Stomach (tissue), 9 donors: ENCODE measurements around the gene ITGB4. TPM values are rescaled to one million over a fixed set of nuclear protein-coding genes. Genes with fewer than 3 reads are reported as not detected.

Source experiments
- DNase-seq, 2 donors: peaks; one replicate each; pipeline versions ENCODE4 v3.0.0 to v3.0.0-alpha.2; 2013 to 2019
- H3K27ac ChIP-seq, 5 donors: fragments of 200-600 bp in 4 of 5; sonication (generic) in 4 of 5; one replicate each; pipeline ENCODE4 v1.5.1; 2013 to 2019; ENCODE audit warnings: mild to moderate bottlenecking in 1 of 5, moderate library complexity in 1 of 5
- H3K27me3 ChIP-seq, 3 donors: fragments of 200-600 bp; sonication (generic); one replicate each; pipeline ENCODE4 v1.5.1; 2017 to 2019; ENCODE audit warnings: mixed run types in 1 of 3
- H3K36me3 ChIP-seq, 4 donors: fragments of 200-600 bp; sonication (generic); 1 replicate in 3 of 4; 2 replicates in 1 of 4; pipeline ENCODE4 v1.5.1; 2016 to 2019
- H3K4me1 ChIP-seq, 4 donors: fragments of 200-600 bp; sonication (generic); one replicate each; pipeline ENCODE4 v1.5.1; 2016 to 2019
- H3K4me3 ChIP-seq, 4 donors: fragments of 200-600 bp; sonication (generic) in 3 of 4; one replicate each; pipeline ENCODE4 v1.5.1; 2016 to 2019; ENCODE audit warnings: mild to moderate bottlenecking in 1 of 4
- H3K9me3 ChIP-seq, 4 donors: fragments of 200-600 bp; sonication (generic); one replicate each; pipeline ENCODE4 v1.5.1; 2016 to 2019
- EP300 ChIP-seq: sonication (generic); formaldehyde crosslinking; IDR thresholded peaks from one replicate; pipeline ENCODE4 v1.6.1; 2017; ENCODE audit warnings: antibody characterized with exemption
- POLR2A ChIP-seq, 4 donors: fragments of 450-650 bp; IDR thresholded peaks; one replicate each; pipeline ENCODE4 v1.6.1; 2016; ENCODE audit warnings: antibody characterized with exemption in 4 of 4, control low read depth in 2 of 4, mild to moderate bottlenecking in 1 of 4, moderate library complexity in 1 of 4
- POLR2AphosphoS5 ChIP-seq, 3 donors: sonication (generic); formaldehyde crosslinking; IDR thresholded peaks; one replicate each; pipeline ENCODE4 v1.6.1; 2016; ENCODE audit warnings: antibody characterized with exemption in 3 of 3
- WGBS, 5 donors: extraction: QIAGEN DNeasy Blood & Tissue Kit in 3 of 5; methylation state at CpG; one replicate each; pipeline versions ENCODE4 v1.1.5 to v1.1.7; 2013 to 2018; 5-methylcytosine and 5-hydroxymethylcytosine counted together
- intact Hi-C: fragments of 100-400 bp; cut with DNase I; formaldehyde crosslinking; loops from one replicate; pipeline ENCODE4 v1.15.1; 2023; ENCODE audit warnings: low total_unique reads
- polyA plus RNA-seq, 3 donors: library from polyadenylated mRNA; stranded (reverse); fragments of 200-250 nt; gene quantifications; one replicate each; pipeline ENCODE4 v1.2.3, GENCODE V29; 2013
- total RNA-seq, 5 donors: library from RNA; depleted of rRNA; stranded (reverse); fragments of >200 nt; gene quantifications; one replicate each; pipeline versions ENCODE4 v1.1.0 to v1.2.3, GENCODE V29; 2014 to 2016
- TF ChIP-seq, protein P1 (sequence below), 7 experiments: fragments of 450-650 bp in 4 of 7; fragments of 200-600 bp in 3 of 7; sonication (generic) in 3 of 7; IDR thresholded peaks; one replicate each; pipeline ENCODE4 v1.5.1; 2016 to 2019; ENCODE audit warnings: antibody characterized with exemption in 7 of 7, control low read depth in 2 of 7, mild to moderate bottlenecking in 1 of 7
- donor health status: healthy with polysubstance abuse.
- donor health status: Bipolar disorder and iron deficiency.
- donor health status: healthy.

Gene ITGB4
- total and polyA plus RNA-seq, 8 donors, result 33.6 to 137 (median 92.6) TPM

DNA sequence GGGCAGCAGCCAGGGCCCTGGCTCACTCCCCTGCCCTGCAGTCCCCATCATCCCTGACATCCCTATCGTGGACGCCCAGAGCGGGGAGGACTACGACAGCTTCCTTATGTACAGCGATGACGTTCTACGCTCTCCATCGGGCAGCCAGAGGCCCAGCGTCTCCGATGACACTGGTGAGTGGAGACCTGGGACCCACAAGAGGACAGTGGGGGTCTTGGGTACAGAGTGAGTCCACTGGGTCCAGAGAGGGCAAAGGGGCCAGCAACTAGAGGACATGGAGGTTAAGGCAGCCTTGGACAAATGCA is 31.1 kb downstream of the ITGB4 start:
- H3K36me3 ChIP-seq, result peaks cover 23 to 95% (median 76%) of the 10 kb centered on the region in 4 donors
- WGBS, 5 donors, result 89 to 95% (median 92%) methylated on average over 3 to 10 of the region's 10 CpGs
- H3K9me3 ChIP-seq, result no peaks in the 10 kb centered on the region
- no peak for TF ChIP-seq POLR2A (IDR thresholded peaks at IDR 0.05)
- TF ChIP-seq, protein P1, sequence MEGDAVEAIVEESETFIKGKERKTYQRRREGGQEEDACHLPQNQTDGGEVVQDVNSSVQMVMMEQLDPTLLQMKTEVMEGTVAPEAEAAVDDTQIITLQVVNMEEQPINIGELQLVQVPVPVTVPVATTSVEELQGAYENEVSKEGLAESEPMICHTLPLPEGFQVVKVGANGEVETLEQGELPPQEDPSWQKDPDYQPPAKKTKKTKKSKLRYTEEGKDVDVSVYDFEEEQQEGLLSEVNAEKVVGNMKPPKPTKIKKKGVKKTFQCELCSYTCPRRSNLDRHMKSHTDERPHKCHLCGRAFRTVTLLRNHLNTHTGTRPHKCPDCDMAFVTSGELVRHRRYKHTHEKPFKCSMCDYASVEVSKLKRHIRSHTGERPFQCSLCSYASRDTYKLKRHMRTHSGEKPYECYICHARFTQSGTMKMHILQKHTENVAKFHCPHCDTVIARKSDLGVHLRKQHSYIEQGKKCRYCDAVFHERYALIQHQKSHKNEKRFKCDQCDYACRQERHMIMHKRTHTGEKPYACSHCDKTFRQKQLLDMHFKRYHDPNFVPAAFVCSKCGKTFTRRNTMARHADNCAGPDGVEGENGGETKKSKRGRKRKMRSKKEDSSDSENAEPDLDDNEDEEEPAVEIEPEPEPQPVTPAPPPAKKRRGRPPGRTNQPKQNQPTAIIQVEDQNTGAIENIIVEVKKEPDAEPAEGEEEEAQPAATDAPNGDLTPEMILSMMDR (IDR thresholded peaks at IDR 0.05), result no peak
- no peak for TF ChIP-seq POLR2AphosphoS5 (IDR thresholded peaks at IDR 0.05)
- no peak for TF ChIP-seq EP300
- no peaks in the 10 kb centered on the region for H3K27me3 ChIP-seq
- no peak overlapping the region for H3K4me3 ChIP-seq
- DNase-seq, result no peak
- H3K4me1 ChIP-seq, result peaks cover 12 to 53% (median 32%) of the 10 kb centered on the region in 4 donors
- no peak overlapping the region for H3K27ac ChIP-seq
- intact Hi-C loops, result no loop called here

DNA sequence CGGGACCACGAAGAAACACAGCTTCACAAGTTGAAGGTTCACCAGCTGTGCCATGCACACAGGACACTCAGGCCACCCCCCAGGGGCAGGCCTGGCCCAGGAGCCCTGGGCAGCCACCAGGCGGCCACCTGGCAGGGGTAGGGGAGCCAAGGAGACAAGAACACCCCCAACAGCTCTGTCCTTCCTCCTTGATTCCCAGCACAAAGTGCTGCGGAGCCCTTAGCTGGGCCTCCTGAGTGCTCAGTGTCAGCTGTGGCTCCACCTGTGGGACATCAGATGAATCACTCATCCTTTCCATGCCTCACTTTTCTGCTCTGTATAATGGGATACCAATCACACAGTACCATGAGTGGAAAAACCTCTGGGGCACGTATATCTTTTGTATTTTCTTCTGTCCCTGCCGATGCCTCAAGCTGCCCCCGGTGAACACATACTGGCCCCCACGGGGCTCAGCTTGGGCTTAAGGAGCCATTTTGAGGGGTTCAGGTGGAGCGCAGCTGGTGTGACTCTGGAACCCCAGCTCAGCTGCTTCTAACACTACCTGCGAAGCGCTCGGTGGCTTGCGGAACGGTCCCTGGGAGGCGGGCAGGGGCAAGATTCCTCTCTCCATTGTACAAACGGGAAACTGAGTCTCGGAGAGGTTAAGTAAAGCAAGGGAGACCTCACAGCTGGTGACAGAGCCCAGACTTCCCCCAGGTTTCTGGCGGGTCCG is 31.7 kb downstream of the ITGB4 start:
- peak overlapping the region in 2 of 5 donors; percentile 49 to 79 for H3K27ac ChIP-seq
- no peaks in the 10 kb centered on the region for H3K27me3 ChIP-seq
- no peaks in the 10 kb centered on the region for H3K9me3 ChIP-seq
- no peak for DNase-seq
- intact Hi-C loops, result no loop called here
- peaks cover 9 to 47% (median 29%) of the 10 kb centered on the region in 4 donors for H3K4me1 ChIP-seq
- peaks cover 29 to 100% (median 82%) of the 10 kb centered on the region in 4 donors for H3K36me3 ChIP-seq
- WGBS, 5 donors, result 74 to 82% (median 77%) methylated on average over 18 to 19 of the region's 19 CpGs
- H3K4me3 ChIP-seq, result peak overlapping the region; percentile 38 to 50 (median 46)
- no peak for TF ChIP-seq EP300

DNA sequence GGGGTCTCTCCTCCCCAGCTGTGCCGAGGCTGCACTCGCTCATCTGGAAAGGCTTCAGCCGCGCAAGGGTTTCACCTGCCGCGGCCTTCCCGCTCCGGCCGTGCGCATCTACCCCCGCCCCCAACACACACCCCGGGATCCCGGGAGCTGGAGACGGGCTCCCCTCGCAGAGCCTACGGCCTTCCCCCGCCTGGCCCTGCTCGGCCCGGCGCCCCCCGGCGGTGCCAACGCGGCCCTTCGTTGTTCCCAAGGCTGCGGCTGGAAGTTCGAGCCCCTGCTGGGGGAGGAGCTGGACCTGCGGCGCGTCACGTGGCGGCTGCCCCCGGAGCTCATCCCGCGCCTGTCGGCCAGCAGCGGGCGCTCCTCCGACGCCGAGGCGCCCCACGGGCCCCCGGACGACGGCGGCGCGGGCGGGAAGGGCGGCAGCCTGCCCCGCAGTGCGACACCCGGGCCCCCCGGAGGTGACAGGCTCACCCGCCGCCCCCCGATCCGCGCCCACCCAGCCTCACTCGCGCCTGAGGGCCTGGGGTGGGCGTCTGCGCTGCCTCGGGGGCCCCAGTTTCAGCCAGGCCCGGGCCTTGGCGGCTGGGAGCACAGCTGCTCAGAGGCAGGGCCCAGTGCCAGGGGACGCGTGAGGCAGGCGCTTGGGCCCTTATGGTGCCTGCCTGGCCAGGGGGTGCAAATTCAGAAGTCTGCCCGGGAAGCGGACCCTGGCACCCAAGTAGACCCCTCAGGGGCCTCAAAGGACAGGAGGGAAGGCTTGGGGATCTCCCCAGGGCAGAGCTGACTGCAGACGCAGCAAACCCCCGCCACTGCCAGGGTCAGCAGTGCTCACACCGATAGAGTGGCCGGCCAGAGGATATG is 32.5 kb downstream of the ITGB4 start:
- Histone ChIP-seq H3K27me3 (no peaks in the 10 kb centered on the region), H3K27ac (peak overlapping the region in 3 of 5 donors; percentile 49 to 79 (median 52)), H3K4me1 (peaks cover 9 to 41% (median 28%) of the 10 kb centered on the region in 4 donors), H3K9me3 (no peaks in the 10 kb centered on the region), H3K36me3 (peaks cover 34 to 100% (median 89%) of the 10 kb centered on the region in 4 donors), H3K4me3 (peak overlapping the region; percentile 38 to 50 (median 46))
- peak; percentile 51 to 92 for DNase-seq
- intact Hi-C loops, result no loop called here
- TF ChIP-seq, protein P1 (IDR thresholded peaks at IDR 0.05), result peak in 3 of 7 experiments; percentile 22 to 59 (median 56)
- no peak for TF ChIP-seq POLR2A (IDR thresholded peaks at IDR 0.05)
- 39 to 58% (median 44%) methylated on average over 14 to 76 of the region's 76 CpGs for WGBS, 5 donors

DNA sequence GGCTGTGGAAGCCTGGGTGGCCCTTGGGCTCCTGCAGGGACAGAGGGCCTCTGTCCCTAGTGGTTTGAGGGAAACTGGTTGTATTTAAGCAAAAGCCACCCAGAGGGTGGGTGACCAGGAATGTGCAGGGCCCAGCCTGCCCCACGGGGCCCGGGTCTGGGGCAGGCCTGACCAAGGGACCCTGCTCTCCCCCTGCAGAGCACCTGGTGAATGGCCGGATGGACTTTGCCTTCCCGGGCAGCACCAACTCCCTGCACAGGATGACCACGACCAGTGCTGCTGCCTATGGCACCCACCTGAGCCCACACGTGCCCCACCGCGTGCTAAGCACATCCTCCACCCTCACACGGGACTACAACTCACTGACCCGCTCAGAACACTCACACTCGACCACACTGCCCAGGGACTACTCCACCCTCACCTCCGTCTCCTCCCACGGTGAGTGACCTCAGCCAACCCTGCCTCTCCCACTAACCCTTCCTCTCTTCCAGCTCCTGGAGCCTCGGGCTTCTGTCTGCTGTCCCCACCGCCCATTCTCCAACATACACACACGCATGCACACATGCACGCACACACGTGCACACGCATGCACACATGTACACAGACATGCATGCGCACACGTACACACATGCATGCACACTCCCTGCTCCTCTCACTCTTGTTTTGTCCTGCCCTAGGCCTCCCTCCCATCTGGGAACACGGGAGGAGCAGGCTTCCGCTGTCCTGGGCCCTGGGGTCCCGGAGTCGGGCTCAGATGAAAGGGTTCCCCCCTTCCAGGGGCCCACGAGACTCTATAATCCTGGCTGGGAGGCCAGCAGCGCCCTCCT is 33.3 kb downstream of the ITGB4 start:
- Histone ChIP-seq H3K27me3 (no peaks in the 10 kb centered on the region), H3K4me3 (peak overlapping the region in 3 of 4 donors; percentile 45 to 50 (median 48)), H3K27ac (peak overlapping the region in 2 of 5 donors; percentile 49 to 79), H3K36me3 (peaks cover 35 to 100% (median 90%) of the 10 kb centered on the region in 4 donors), H3K9me3 (no peaks in the 10 kb centered on the region), H3K4me1 (peaks cover 9 to 36% (median 24%) of the 10 kb centered on the region in 4 donors)
- DNase-seq, result no peak
- WGBS, 5 donors, result 73 to 81% (median 77%) methylated on average over 24 to 27 of the region's 27 CpGs
- TF ChIP-seq POLR2A (IDR thresholded peaks at IDR 0.05), result no peak
- TF ChIP-seq POLR2AphosphoS5 (IDR thresholded peaks at IDR 0.05), result no peak
- no peak for TF ChIP-seq EP300
- TF ChIP-seq, protein P1 (IDR thresholded peaks at IDR 0.05), result no peak
- intact Hi-C loops, result loop anchor here (5.0 kb wide), 1 partner anchor 87 kb away; the partner anchor contains the start of genes RECQL5 and SAP30BP
